GM12865 (cell line): ENCODE measurements around the gene CLN6.

Source experiments
- DNase-seq: peaks from one replicate; pipeline ENCODE4 v3.0.0; 2010; ENCODE audit warnings: low read depth
- H3K4me3 ChIP-seq: 2 replicates; pipeline ENCODE4 v1.5.1; 2011; ENCODE audit warnings: mild to moderate bottlenecking, low read depth, low read length, control low read depth
- CTCF ChIP-seq: IDR thresholded peaks from 2 replicates; pipeline ENCODE4 v1.5.1; 2011; ENCODE audit warnings: low read length, control low read depth, low read depth, inconsistent platforms; ENCODE audit not compliant: insufficient read depth; ENCODE audit errors: missing control alignments

CLN6 gene

GRCh38 chr15:68192804-68193486, 36.6 kb downstream of the CLN6 start:
- H3K4me3 ChIP-seq: no peak overlapping the region
- no peak for DNase-seq
- TF ChIP-seq CTCF: no peak

GRCh38 chr15:68192117-68192516, 37.4 kb downstream of the CLN6 start:
- TF ChIP-seq CTCF: no peak
- H3K4me3 ChIP-seq: no peak overlapping the region
- no peak for DNase-seq

- H3K4me3 ChIP-seq: no peak overlapping the region
- no peak for TF ChIP-seq CTCF
- no peak for DNase-seq
These were observed 38.0 kb downstream of the CLN6 start for GRCh38 chr15:68191555-68191954.

- DNase-seq: no peak
- TF ChIP-seq CTCF: no peak
- no peak overlapping the region for H3K4me3 ChIP-seq
These were observed 39.5 kb downstream of the CLN6 start for GRCh38 chr15:68190048-68190447.

GRCh38 chr15:68188647-68189046, 40.9 kb downstream of the CLN6 start:
- no peak overlapping the region for H3K4me3 ChIP-seq
- DNase-seq: no peak
- TF ChIP-seq CTCF: no peak

- no peak for DNase-seq
- no peak overlapping the region for H3K4me3 ChIP-seq
- no peak for TF ChIP-seq CTCF
These were observed 42.0 kb downstream of the CLN6 start for GRCh38 chr15:68187559-68187958.
